Gastrocnemius medialis (tissue), 4 donors: ENCODE measurements around the gene IQSEC1. TPM values are rescaled to one million over a fixed set of nuclear protein-coding genes. Genes with fewer than 3 reads are reported as not detected.

ENCODE experiments used
- ATAC-seq, 2 donors: fragments of 150-250 bp; one replicate each; pipeline ENCODE4 v1.9.1; 2016
- DNase-seq, 2 donors: peaks; one replicate each; pipeline ENCODE4 v3.0.0-alpha.2; 2019
- H3K27ac ChIP-seq, 4 donors: fragments of 200-600 bp; sonication (generic); 1 replicate in 1 of 4; 2 replicates in 3 of 4; pipeline ENCODE4 v1.5.1; 2016 to 2018; ENCODE audit warnings: mild to moderate bottlenecking in 2 of 4, moderate library complexity in 1 of 4
- H3K27me3 ChIP-seq, 3 donors: fragments of 200-600 bp; sonication (generic) in 2 of 3; 1 replicate in 1 of 3; 2 replicates in 2 of 3; pipeline versions ENCODE4 v1.5.1 to v1.6.0; 2016 to 2019; ENCODE audit warnings: mild to moderate bottlenecking in 1 of 3, moderate library complexity in 1 of 3
- H3K36me3 ChIP-seq, 2 donors: fragments of 200-600 bp; sonication (generic) in 1 of 2; one replicate each; pipeline ENCODE4 v1.5.1; 2017 to 2018
- H3K4me1 ChIP-seq, 2 donors: fragments of 200-600 bp; sonication (generic) in 1 of 2; one replicate each; pipeline ENCODE4 v1.5.1; 2016 to 2017; ENCODE audit warnings: mild to moderate bottlenecking in 2 of 2
- H3K4me3 ChIP-seq, 4 donors: fragments of 200-600 bp; sonication (generic) in 3 of 4; 1 replicate in 1 of 4; 2 replicates in 3 of 4; pipeline ENCODE4 v1.5.1; 2016 to 2019; ENCODE audit warnings: mild to moderate bottlenecking in 2 of 4
- H3K9me3 ChIP-seq, 3 donors: fragments of 200-600 bp; sonication (generic) in 2 of 3; 1 replicate in 1 of 3; 2 replicates in 2 of 3; pipeline ENCODE4 v1.5.1; 2016 to 2019
- CTCF ChIP-seq, 5 experiments: fragments of 450-650 bp in 3 of 5; fragments of 200-600 bp in 2 of 5; sonication (generic) in 2 of 5; IDR thresholded peaks in 4 of 5; conservative IDR thresholded peaks in 1 of 5; 1 replicate in 4 of 5; 2 replicates in 1 of 5; pipeline ENCODE4 v1.5.1; 2016 to 2019; ENCODE audit warnings: antibody characterized with exemption in 5 of 5, mild to moderate bottlenecking in 3 of 5, moderate library complexity in 3 of 5
- POLR2A ChIP-seq, 2 donors: fragments of 450-650 bp; IDR thresholded peaks; one replicate each; pipeline ENCODE4 v1.6.1; 2017; ENCODE audit warnings: antibody characterized with exemption in 2 of 2, mild to moderate bottlenecking in 2 of 2, moderate library complexity in 2 of 2
- in situ Hi-C, 4 donors: fragments of 200-750 bp; cut with MboI; loops; one replicate each; pipeline versions ENCODE4 v1.15.0 to v1.8.0; 2017; ENCODE audit warnings: low sequenced_read_pairs in 4 of 4
- intact Hi-C: fragments of 100-400 bp; cut with DNase I; formaldehyde crosslinking; loops from one replicate; pipeline ENCODE4 v1.15.1; 2023; ENCODE audit warnings: low total_unique reads
- total RNA-seq, 4 donors: library from RNA; depleted of rRNA; stranded (reverse); fragments of >200 nt; gene quantifications; one replicate each; pipeline versions ENCODE4 v1.1.0 to v1.2.3, GENCODE V29; 2016

IQSEC1 gene
- total RNA-seq, 4 donors from 2014 or later, result 15.2 to 31.3 (median 28.0) TPM

GRCh38 chr3:12894629-12895028, 178.6 kb downstream of the IQSEC1 start:
- in situ Hi-C loops (loop anchor here (10.0 to 25.0 kb wide), 2 partner anchors 90 to 93 kb away; no protein-coding TSS in a partner anchor), intact Hi-C loops (no loop called here)
- no peak overlapping the region for H3K4me3 ChIP-seq
- H3K27ac ChIP-seq, result no peak overlapping the region
- DNase-seq, result no peak
- ATAC-seq, result no peak
- TF ChIP-seq POLR2A (IDR thresholded peaks at IDR 0.05) (no peak), CTCF (IDR thresholded peaks at IDR 0.05 in 4 of 5, conservative IDR thresholded peaks at IDR 0.05 in 1 of 5) (no peak)
- peaks cover 20 to 24% of the 10 kb centered on the region in 2 donors for H3K4me1 ChIP-seq
- no peaks in the 10 kb centered on the region for H3K27me3 ChIP-seq
- peaks cover 0 to 7% of the 10 kb centered on the region in 2 donors for H3K36me3 ChIP-seq
- H3K9me3 ChIP-seq, result no peaks in the 10 kb centered on the region

- Histone ChIP-seq H3K36me3 (no peaks in the 10 kb centered on the region), H3K27me3 (no peaks in the 10 kb centered on the region), H3K9me3 (no peaks in the 10 kb centered on the region), H3K4me1 (peaks cover 20 to 24% of the 10 kb centered on the region in 2 donors), H3K4me3 (no peak overlapping the region), H3K27ac (no peak overlapping the region)
- TF ChIP-seq CTCF (IDR thresholded peaks at IDR 0.05 in 4 of 5, conservative IDR thresholded peaks at IDR 0.05 in 1 of 5) (no peak), POLR2A (IDR thresholded peaks at IDR 0.05) (no peak)
- in situ Hi-C loops, result loop anchor here (10.0 to 25.0 kb wide), 2 partner anchors 91 to 93 kb away; no protein-coding TSS in a partner anchor
- intact Hi-C loops, result no loop called here
- ATAC-seq (no peak), DNase-seq (no peak)
Measured at GRCh38 chr3:12893852-12894251, 179.4 kb downstream of the IQSEC1 start.

GRCh38 chr3:12893247-12893646, 180.0 kb downstream of the IQSEC1 start:
- Histone ChIP-seq H3K4me3 (no peak overlapping the region), H3K36me3 (no peaks in the 10 kb centered on the region), H3K27me3 (no peaks in the 10 kb centered on the region), H3K4me1 (peaks cover 20 to 24% of the 10 kb centered on the region in 2 donors), H3K27ac (no peak overlapping the region), H3K9me3 (no peaks in the 10 kb centered on the region)
- no peak for TF ChIP-seq CTCF (IDR thresholded peaks at IDR 0.05 in 4 of 5, conservative IDR thresholded peaks at IDR 0.05 in 1 of 5)
- no peak for TF ChIP-seq POLR2A (IDR thresholded peaks at IDR 0.05)
- intact Hi-C loops (no loop called here), in situ Hi-C loops (loop anchor here (10.0 to 25.0 kb wide), 2 partner anchors 92 to 94 kb away; no protein-coding TSS in a partner anchor)
- DNase-seq (no peak), ATAC-seq (no peak)

- DNase-seq, result no peak
- in situ Hi-C loops (loop anchor here (10.0 to 25.0 kb wide), 2 partner anchors 92 to 94 kb away; no protein-coding TSS in a partner anchor), intact Hi-C loops (loop anchor here (1.0 kb wide), 1 partner anchor 25 kb away; no protein-coding TSS in a partner anchor)
- no peaks in the 10 kb centered on the region for H3K36me3 ChIP-seq
- H3K9me3 ChIP-seq, result no peaks in the 10 kb centered on the region
- ATAC-seq, result no peak
- H3K27me3 ChIP-seq, result no peaks in the 10 kb centered on the region
- peaks cover 20 to 24% of the 10 kb centered on the region in 2 donors for H3K4me1 ChIP-seq
- TF ChIP-seq CTCF (IDR thresholded peaks at IDR 0.05 in 4 of 5, conservative IDR thresholded peaks at IDR 0.05 in 1 of 5), result no peak
- TF ChIP-seq POLR2A (IDR thresholded peaks at IDR 0.05), result no peak
- H3K27ac ChIP-seq, result no peak overlapping the region
- no peak overlapping the region for H3K4me3 ChIP-seq
Measured at GRCh38 chr3:12892840-12893189, 180.4 kb downstream of the IQSEC1 start.
